GM21529 (cell line): ENCODE measurements around the gene HMX3.

Experiments
- ATAC-seq: cut with Tn5 transposase; IDR thresholded peaks from one replicate; pipeline ENCODE4 v1.9.1; 2021; ENCODE audit not compliant: unreplicated experiment

The HMX3 gene

DNA sequence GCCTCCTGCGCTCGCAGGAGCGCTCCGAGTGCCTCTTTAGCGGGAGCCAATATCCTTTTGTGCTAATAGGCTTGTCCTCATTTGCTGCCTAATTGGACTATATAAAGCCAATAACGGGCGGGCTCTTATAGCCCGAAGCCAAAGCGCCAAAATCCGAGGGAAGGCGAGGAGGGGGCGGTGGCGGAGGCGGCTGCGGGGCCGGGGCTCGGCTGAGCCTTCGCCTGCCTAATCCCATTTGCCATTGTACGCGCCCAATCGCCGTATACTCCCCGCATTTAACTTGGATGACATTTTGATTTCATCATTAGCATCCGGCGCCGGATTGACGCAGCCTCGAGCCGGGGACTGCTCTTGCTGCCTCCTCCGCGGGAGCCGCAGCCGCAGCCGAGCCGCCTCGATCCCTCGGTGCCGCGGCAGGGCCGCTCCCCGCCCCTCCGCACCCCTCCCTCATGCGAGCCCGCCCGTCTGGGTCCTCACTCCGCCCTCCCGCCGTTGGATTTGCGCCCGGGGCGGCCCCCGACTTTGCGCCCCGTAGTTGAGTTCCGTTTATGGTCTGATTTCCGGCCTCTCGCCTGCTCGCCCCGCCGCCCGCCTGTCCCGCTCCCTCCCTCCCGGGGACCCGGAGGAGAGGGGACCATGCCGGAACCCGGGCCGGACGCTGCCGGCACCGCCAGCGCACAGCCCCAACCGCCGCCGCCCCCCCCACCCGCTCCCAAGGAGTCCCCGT is at the start of gene HMX3:
Gene HMX3, plus strand, starts transcription at position 556 of the 727 bp plus-strand sequence. Its CDS starts 81 bp downstream, at position 637.
- ATAC-seq = peak; percentile 47

DNA sequence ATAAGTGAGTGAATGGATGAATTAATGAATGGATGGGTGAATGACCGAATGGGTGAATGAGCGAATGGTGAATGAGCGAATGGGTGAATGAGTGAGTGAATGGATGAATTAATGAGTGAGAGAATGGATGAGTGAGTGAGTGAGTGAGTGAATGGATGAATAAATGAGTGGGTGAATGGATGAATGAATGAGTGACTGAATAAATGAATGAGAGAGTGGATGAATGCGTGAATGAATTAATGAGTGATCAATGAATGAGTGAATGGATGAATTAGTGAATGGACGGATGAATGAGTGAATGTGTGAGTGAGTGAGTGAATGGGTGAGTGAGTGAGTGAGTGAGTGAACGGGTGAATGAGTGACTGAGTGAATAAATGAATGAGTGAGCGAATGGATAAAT is 49.5 kb upstream of the HMX3 start:
- no peak for ATAC-seq

DNA sequence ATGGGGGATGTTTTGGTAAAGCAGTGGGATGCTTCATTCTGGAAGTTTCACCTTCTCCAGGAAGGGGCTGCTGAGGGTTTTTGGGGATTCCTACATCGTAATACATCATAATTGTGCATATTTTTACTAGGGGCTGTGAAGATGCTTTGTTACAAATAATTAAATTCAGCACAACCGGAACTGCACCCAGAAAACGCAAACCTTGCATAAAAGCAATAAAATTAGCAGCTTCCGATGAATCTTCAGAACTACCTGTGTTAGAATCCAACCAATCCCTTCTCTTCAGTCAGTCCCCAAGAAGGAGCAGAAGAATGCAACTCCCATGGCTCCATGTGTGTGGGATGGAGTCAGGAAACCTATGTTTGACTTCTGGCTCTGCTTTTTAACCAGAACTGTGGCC is 48.4 kb upstream of the HMX3 start:
- ATAC-seq = no peak

DNA sequence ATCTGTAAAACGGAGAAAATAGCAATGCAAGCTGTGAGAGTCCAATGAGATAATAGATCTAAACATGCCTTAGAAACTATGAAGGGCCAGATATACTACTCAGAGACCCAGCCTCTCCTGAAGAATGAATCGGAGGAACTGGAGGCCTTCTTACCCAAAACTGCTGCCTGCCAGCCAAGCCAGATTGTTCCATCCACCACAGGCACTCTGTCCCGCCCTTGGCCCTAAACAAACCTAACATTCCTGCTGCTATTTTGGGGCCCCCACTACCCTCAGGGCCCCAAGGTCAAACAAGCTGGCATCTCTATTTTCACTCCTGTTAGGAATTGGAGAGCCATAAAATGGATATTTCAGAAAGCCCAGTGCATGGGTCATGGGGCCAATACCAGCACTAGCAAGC is 48.0 kb upstream of the HMX3 start:
- no peak for ATAC-seq

DNA sequence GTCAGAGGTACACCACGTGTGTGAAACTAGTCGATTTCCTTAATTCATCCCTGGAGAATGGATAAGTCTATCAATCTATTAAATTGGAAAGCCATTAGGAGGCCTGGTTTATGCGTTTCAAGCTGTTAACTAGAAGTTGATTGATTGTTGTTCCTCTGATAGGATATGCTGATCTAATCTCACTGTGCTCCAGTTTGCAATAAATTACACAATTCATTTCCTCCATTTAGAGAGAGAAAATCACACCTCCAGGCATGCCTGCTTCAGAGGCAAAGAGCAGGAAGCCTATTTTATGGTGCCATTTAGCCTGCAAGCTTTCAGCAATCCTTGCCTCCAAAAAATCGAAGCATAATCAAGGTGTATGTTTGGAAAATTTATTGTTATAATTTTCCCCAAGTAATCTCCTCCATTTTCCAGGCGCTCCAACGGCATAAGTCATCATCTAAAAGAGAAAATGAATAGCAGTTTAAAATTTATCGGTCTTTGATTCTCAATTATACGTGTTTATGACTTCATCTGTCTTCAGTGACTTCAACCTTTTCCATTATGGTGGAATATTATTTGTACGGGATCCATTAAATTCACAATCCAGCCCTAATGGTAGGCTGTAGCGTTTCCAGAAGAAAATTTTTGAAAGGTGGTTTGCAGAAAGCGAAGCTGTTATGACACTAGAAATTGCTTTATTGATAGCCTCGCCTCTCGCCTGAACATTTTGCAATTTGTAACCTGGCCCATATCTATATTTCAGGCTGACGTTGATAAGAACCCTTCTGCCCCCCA is 42.9 kb upstream of the HMX3 start:
- ATAC-seq = no peak

DNA sequence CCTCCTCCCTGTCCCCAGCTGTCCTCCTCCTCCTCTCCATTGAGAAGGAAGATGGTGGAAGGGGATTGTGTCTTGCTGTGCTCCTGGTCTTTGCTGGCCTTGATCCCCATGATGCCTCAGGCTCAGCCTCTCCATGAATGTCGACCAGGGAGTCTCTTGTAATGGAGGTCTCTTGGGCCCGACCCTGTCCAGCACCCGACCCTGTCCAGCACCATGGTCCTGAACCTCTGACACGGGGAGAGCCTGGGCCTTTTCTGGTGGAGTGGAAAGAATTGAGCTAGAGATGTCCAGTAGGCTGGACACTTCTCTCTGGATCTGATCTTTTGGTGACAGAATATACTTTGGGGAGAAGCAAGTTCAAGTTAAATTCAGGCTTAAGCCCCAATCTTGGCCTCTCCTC is 42.3 kb upstream of the HMX3 start:
- no peak for ATAC-seq

DNA sequence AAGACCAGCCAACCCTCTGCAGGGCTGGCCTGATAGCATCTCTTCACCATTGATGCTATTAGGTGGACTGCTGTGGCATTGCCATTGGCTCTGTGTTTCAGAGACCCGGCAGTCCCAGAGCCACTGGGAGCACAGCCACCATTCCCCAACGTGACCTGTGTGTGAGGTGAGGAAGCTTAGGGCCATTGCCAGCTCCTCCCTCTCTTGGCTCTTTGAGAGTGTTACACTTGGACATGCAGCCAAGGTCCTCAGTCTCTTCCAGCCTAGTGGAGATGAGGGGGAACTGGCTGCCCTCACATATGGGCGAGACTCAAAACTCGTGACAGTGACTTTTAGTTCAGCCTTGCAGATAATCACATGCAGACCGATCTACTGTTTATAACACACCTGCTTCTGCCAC is 39.3 kb upstream of the HMX3 start:
- ATAC-seq = no peak

DNA sequence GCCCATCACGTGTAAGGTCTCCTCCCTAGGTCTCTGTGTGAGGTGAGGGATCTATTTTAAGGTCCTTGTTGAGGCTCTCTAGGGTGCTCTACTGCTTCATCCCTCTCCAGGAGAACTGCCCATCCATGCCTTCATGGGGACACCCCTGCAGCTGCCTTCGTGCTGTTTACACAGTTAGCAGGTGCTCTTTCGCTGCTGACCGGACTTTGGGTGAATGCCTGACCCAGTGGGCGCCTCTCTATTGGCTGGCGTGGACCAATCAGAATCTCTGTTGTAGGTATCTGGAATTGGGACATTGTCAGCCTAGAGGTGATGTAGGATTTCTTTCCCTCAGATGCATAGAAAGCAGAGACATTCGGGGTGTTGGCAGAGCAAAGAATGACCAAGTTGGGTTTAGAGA is 38.7 kb upstream of the HMX3 start:
- ATAC-seq = no peak

DNA sequence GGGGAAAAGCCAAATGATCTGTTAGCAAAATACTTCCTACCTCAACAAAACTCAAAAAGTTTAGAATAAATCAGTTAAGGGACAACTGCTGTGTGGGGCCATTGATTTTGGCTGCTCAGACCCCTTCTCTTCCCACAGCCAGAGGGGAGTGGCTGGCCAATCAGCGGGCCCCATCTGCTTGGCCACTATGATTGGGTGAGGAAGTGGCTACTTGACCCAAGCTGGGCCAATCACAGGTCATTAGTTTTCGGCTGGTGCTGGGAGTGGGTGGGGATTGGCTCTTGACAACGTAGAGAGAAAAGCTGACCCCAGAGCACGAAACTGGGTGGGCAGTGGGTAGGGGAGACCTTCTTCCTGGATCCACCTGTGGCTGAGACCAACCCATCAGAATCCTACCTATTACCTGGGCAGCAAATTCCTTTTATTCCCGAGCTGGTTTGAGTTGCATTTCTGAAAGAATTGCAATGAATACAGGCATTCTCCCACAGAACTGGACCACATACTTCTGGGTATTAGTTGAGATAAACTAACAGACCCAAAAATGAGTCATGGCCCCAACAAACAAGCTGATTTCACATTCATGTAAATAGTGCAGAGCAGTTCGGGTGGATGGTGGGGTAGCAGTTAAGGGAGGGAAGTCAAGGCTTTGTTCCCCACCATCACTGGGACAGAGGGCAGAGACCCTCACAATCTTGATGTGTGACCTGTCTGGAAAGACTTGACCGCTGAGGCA is 35.6 kb upstream of the HMX3 start:
- no peak for ATAC-seq

DNA sequence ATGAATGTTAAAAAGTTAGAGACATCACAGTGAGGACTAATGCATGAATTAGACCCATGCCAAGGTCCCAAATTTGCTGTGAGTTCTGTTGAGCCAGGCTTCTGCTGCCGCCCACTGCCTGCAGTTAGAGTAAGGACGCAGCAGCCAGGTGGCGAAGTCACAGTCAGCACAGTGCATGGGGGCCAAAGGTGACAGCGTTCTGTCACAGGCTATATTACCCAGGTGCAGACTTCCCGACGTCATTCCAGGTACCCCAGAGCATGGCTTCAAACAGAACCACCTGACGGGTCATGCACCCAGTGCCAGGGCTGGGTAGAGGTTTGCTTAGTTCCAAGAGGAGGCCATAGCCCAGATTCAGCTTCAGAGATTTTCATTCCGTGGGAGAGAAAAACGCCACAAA is 33.9 kb upstream of the HMX3 start:
- ATAC-seq = no peak

DNA sequence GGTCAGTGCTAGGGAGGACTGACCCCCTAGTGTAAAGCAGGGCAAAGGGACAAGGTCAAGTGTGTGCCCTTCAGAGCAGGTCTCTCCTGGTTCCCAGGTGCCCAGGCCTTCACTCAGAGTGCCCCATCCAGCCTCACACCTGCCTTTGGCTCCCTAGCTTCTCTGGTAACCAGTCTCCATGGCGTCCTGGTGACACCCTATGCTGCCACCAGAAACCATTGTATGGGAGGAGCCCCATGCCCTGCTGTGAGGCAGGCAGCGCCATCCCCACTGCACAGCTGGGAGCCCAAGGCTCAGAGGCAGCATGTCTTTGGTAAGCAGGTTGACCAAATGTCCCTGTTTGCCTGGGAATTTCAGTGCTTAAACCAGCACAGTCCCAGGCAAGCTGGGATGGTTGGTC is 33.1 kb upstream of the HMX3 start:
- ATAC-seq = no peak

DNA sequence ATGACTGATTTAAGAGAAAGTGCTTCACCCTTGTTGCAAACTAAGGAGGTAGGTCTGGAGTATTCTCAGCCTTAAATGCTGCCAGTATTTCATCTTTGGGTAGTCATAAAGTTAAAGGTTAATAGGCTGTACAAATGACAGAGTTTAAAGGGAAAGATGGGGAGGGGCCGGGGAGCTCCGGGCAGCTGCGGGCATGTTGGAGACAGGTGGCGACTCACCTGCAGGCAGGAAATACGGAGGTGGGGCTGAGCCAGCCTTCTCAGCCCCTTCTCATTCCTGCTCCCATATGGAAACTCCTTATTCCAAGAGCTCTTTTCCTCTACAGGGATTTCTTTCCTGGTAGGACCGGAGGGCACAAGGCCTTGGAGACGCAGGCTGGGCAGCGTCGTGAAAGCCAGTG is 31.8 kb upstream of the HMX3 start:
- ATAC-seq = no peak

DNA sequence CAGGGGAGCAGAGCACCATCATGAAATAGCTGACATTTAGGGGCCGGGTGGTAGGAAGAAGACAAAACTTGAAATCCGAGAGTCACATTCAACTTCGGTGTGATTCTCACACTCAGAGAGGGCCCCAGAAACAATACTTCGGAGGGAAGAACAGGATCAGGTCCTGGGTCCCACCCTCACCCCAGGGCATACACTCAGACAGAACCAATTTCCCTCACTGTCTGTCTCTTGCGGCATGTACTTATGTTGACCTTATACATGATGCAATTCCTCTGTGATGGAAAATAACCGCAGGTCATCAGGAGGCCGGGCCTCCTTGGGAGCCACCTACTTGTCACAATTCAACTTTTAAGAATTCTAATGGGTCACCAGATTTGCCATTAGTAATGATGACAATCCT is 26.3 kb upstream of the HMX3 start:
- no peak for ATAC-seq

DNA sequence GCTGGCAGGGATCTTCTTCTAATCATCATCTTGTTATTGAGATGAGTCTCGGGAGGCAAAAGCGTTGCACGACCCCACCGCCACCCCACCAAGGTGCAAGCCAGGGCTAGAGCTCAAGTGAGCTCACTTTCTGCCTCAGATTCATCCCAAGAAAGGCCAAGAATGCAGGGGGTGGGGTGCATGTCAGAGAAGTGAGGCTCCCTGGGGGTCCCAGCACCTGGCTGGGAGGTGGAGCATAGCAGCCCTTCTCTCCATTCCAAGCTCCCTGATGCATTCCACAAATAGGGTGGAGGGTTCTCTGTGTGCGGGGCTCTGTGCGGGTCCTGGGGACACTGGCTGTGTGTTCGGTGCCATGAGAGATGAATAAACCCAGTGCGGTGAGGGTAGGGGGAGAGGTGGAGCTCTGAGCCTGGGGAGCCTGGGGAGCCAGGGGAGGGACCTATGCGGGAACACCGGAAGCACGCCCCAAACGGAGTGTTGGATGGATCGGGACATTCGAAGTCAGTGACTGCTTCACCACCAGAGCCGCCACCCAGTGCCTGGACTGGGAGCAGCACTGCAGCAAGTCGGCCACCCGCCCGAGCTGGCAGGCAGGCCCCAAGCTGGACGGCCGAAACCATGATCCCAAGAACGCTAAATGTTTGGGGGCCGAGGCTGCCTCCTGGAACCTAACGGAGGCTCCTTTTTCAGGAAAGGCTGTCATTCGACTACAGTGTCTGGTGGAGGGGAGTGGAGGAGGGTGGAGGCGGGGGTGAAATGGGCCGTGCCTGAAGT is 17.9 kb upstream of the HMX3 start:
- no peak for ATAC-seq

DNA sequence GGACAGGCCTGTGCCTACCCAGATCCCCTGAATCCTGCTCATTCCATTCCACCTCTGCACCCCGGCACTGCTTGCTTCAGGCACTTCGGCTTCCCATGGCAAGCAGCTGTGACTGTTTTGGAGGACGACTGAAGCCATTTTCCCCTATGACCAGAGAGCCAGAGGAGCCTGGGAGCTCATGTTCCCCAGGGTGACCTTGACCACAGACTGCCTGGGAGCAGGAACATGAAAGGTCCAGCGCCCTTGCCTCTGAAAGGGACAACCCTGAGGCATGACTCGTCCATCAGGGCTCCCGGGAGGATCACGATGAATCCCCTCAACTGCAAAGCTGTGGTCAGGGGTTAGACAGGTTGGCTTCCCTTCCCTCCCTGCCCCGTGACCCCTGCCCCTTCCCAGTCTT is 16.7 kb upstream of the HMX3 start:
- no peak for ATAC-seq

DNA sequence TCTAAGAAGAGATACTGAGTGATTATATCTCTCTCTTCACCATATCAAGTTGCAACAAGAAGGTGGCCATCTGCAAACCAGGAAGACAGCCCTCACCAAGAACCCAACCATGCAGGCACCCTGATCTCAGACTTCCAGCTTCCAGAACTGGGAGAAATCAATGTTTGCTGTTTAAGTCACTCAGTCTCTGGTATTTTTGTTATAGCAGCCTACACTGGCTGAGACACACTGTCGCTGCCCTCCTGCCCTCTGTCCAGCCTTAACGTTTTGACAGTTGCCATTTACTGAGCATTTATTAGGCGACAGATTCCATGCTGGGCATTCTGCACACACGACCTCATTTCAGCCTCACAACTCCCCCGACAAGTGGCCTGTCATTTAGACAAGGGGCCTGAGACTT is 9.5 kb upstream of the HMX3 start:
- ATAC-seq = no peak

DNA sequence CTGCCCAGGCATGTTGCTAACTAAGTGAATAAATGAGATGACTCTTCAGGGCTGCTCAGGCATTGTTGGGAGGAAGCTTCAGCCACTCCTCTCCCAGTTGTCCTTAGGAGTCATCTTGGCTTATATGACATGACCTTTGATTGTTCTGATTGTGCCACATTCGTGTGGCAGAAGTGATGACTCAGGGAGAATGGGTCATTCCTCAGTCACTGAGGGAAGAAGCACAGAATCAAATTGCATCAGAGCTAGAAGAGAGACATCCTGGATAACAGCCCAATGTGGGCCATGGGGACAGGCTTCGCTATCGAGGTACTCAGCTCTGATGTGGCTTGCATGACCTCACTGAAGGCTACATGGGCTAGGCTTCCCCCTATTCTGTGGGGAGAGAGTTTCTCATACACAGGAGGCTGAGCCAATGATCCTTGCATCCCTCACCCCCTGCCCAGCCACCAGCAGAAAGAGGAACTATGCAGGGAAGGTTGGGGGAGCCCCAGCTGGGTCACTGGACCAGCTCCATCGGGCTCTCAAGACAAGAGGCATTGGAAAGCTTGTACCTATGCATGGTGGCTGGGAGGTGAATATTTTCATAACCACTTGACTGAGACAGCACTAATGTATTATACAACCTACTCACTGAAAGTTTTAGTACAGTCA is 6.0 kb upstream of the HMX3 start:
- no peak for ATAC-seq

DNA sequence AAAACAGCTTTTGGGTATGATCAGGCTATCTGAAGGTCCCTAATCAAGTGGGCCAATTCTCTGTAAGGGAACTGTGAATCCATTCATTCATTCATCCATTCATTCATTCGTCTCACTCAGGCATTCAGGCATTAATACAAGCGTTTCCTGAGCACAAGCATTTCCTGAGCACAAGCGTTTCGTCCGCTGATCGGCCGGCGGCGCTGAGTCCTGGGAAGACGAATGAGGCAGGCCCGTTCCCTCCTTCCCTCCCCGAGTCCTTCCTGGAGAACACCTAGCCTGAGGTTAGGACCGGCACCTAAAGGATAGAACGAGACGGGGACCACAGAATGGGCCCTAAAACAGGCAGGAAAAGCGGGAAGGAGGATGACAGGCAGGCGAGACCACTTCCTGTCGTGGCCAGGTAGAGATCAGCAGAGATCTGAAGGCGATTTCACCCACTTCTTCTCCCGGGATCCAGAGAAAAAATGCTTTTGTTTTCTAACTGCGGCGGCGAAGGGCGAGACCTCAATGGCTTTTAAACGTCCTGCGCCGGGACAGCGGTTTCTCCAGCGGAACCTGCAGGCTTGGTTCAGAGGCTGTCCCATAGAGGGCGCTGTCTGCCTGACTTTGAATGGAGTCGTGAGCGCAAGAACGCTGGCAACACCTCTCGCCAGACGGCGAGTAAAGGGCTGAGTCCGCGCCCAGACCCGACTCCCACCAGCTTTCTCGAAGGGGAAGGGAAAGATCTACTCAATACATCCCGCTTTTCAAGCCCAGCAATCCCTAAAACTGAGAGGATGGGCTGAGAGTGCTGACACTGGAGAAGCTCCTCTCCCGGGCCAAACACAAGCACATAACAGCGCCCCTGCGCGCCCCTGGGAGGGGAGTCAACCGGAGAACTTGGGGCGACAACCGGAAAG is 2.9 kb upstream of the HMX3 start:
- ATAC-seq = peak; percentile 55

DNA sequence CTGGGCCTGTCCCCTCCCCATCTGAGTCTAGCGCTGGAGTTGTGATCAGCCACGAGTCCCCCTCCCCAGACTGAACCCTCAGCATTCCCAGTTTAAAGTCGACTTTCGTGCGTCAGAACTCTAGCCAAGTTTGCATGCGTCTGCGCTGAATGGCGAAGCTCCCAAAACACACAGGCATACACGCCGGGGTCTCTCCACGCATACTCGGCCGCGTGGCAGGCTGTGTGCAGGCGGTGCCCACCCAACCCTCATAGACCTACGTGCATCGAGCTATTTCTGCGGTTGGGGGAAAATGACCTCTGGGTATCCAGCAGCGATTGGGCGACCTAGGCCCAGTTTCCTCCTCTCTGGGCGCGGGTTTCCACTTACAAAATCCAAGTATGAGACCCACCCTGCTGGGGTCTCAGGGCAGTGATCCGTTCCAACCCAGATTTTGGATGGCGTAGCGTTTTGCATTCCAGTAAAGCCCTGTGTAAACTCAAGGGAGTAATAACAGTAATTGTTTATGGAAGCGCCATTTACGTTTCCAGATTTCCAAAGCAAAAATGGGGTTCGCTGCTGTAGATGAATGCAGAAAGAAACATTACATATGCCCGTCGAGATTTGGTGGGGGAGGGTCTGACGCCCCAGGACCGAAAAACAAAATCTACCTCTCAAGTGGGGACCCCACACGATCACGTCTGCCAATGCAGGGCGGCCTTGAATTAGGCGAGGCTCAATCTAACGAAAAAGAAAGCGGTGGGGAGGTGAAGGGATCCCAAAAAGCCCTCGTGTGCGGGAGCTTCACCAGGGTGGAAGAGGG is 2.0 kb upstream of the HMX3 start:
- ATAC-seq = no peak
